ENCODE results near the gene PRKCI.

DNA sequence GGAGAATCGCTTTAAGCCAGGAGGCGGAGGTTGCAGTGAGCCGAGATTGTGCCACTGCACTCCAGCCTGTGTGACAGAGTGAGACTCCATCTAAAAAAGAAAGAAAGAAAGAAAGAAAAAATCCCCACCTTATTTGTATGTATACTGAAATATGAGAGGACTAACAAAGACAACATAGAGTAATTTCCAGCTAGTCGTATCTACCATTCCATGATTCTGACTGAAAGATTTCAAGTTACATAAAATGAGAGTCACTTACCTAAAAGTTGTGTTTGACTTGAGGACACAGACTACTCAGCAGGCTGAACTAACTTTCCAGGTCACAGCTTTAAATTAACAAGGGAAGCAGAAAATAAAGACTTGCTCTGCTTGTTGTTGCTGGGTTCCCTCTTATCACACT, 18.8 kb upstream of the PRKCI start:
- TF ChIP-seq, protein P1, sequence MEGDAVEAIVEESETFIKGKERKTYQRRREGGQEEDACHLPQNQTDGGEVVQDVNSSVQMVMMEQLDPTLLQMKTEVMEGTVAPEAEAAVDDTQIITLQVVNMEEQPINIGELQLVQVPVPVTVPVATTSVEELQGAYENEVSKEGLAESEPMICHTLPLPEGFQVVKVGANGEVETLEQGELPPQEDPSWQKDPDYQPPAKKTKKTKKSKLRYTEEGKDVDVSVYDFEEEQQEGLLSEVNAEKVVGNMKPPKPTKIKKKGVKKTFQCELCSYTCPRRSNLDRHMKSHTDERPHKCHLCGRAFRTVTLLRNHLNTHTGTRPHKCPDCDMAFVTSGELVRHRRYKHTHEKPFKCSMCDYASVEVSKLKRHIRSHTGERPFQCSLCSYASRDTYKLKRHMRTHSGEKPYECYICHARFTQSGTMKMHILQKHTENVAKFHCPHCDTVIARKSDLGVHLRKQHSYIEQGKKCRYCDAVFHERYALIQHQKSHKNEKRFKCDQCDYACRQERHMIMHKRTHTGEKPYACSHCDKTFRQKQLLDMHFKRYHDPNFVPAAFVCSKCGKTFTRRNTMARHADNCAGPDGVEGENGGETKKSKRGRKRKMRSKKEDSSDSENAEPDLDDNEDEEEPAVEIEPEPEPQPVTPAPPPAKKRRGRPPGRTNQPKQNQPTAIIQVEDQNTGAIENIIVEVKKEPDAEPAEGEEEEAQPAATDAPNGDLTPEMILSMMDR (tag by site-specific recombination; IDR thresholded peaks at IDR 0.05): no peak
- TF ChIP-seq ZFP69B (tag by site-specific recombination; IDR thresholded peaks at IDR 0.05) (no peak), ZNF350 (tag by site-specific recombination; IDR thresholded peaks at IDR 0.05) (no peak), ZBTB11 (tag by site-specific recombination; conservative IDR thresholded peaks at IDR 0.05; ENCODE audit: low read depth) (no peak), ZFP41 (tag by site-specific recombination; IDR thresholded peaks at IDR 0.05; ENCODE audit: borderline replicate concordance) (no peak), ZNF792 (tag by site-specific recombination; IDR thresholded peaks at IDR 0.05) (no peak)

All from HEK293 (cell line).